Erythroblast (primary cell): Measurements from ENCODE around the gene RGS17.

Experiments used
- GATA1 ChIP-seq: IDR thresholded peaks from 2 replicates; pipeline ENCODE4 v1.6.1; 2011; ENCODE audit warnings: low read depth, mild to moderate bottlenecking, control low read depth, low read length, moderate library complexity
- POLR2A ChIP-seq: IDR thresholded peaks from 2 replicates; pipeline ENCODE4 v1.6.1; 2011; ENCODE audit warnings: mild to moderate bottlenecking, low read length

- TF ChIP-seq POLR2A, result no peak
- no peak for TF ChIP-seq GATA1
Observed at GRCh38 chr6:153167907-153168306, 36.8 kb upstream of the RGS17 start.
